ENCODE data around the gene C19orf53. TPM values are rescaled to one million over a fixed set of nuclear protein-coding genes. Genes with fewer than 3 reads are reported as not detected.

Gene C19orf53
- total and polyA plus RNA-seq, 2 of the 13 experiments (the other 11 are each of a cell fraction or from before 2014, with no cell fraction given) = 129 to 130 TPM

GRCh38 chr19:13806728-13807127 lies 32.5 kb downstream of the C19orf53 start:
- in situ Hi-C loops (cut with HindIII; ENCODE audit: extremely low pct_ligation_motif_present, low pct_unique_long_range_greater_than_20kb) (no loop called here), intact Hi-C loops (cut with micrococcal nuclease; ENCODE audit: unreplicated experiment) (no loop called here)
- Histone ChIP-seq H3K79me2 (ENCODE audit: insufficient read depth, low read length) (no peaks in the 10 kb centered on the region), H3K4me2 (ENCODE audit: low read depth, low read length) (no peak overlapping the region), H3K27ac (ENCODE audit: extremely low read length, insufficient read depth, low read length) (no peak overlapping the region), H3K4me3 (replicated peaks in 1 of 3; ENCODE audit: insufficient read depth in 1 of 3, low read depth in 2 of 3, low read length in 3 of 3) (no peak overlapping the region), H2AFZ (ENCODE audit: low read length) (no peak overlapping the region), H3K4me1 (ENCODE audit: insufficient read depth, low read length) (peaks cover 11% of the 10 kb centered on the region), H3K9ac (ENCODE audit: insufficient read depth, low read depth, low read length) (no peak overlapping the region), H4K20me1 (ENCODE audit: insufficient read depth, low read length) (no peaks in the 10 kb centered on the region), H3K36me3 (replicated peaks in 1 of 2; ENCODE audit: control insufficient read depth in 1 of 2, insufficient read depth in 2 of 2, low read length in 2 of 2) (no peaks in the 10 kb centered on the region), H3K9me3 (ENCODE audit: low read length) (no peaks in the 10 kb centered on the region), H3K27me3 (ENCODE audit: control insufficient read depth in 1 of 2, insufficient read depth in 2 of 2, low read length in 2 of 2) (no peaks in the 10 kb centered on the region)
- ChIA-PET CTCF (ENCODE audit: low intra/inter-chr PET ratio, low total read pairs) (no interaction called here), POLR2A (no interaction called here)
- ATAC-seq (no peak), FAIRE-seq (no peak), DNase-seq (ENCODE audit: low spot score) (no peak)
- no TSS peak for BruUV-seq (replicated peaks)
- WGBS (ENCODE audit: low lambda C conversion rate) = 84% methylated on average over 3 of the region's 3 CpGs
- no peak for TF ChIP-seq ZNF576 (CRISPR knock-in tag; IDR thresholded peaks at IDR 0.05)
- TF ChIP-seq ZEB1 (IDR thresholded peaks at IDR 0.05; ENCODE audit: insufficient replicate concordance, low read depth) = no peak
- TF ChIP-seq ZNF318 (CRISPR knock-in tag; IDR thresholded peaks at IDR 0.05) = no peak
- no peak for TF ChIP-seq ZNF646 (CRISPR knock-in tag; IDR thresholded peaks at IDR 0.05)
- no peak for TF ChIP-seq HMG20B (CRISPR knock-in tag; conservative IDR thresholded peaks at IDR 0.05)
- TF ChIP-seq ZMYM4 (CRISPR knock-in tag; IDR thresholded peaks at IDR 0.05) = no peak
- no peak for TF ChIP-seq ZNF563 (CRISPR knock-in tag; IDR thresholded peaks at IDR 0.05)
- no peak for TF ChIP-seq KAT8 (CRISPR knock-in tag; IDR thresholded peaks at IDR 0.05)
- no peak for TF ChIP-seq ZNF256 (CRISPR knock-in tag; conservative IDR thresholded peaks at IDR 0.05)
- no peak for TF ChIP-seq FLYWCH1 (CRISPR knock-in tag; IDR thresholded peaks at IDR 0.05)
- no peak for TF ChIP-seq ISX (CRISPR knock-in tag; conservative IDR thresholded peaks at IDR 0.05)

All from HepG2 (cell line).